Endothelial cell of umbilical vein (primary cell): Measurements from ENCODE around the gene POLA1. TPM values are rescaled to one million over a fixed set of nuclear protein-coding genes. Genes with fewer than 3 reads are reported as not detected.

Experiments used
- BruUV-seq: library from RNA; stranded (reverse); fragments of 400-500 nt; replicated peaks from 2 replicates; lab custom pipeline; 2021; lab: Mats Ljungman, UMichigan
- CTCF ChIA-PET: fragments of 300-600, 350-600 bp; sonication (Branson Sonifier 250); formaldehyde crosslinking; loops from one replicate; lab custom pipeline; 2021; ENCODE audit warnings: antibody characterized with exemption, inconsistent platforms; lab: Charles Lee
- POLR2A ChIA-PET: fragments of 300-600, 350-600 bp; sonication (Branson Sonifier 250); formaldehyde crosslinking; loops from one replicate; lab custom pipeline; 2021; ENCODE audit warnings: antibody characterized with exemption, inconsistent platforms; lab: Charles Lee
- DNase-seq: peaks from one replicate; pipeline ENCODE4 v3.0.0-alpha.2; 2011; ENCODE audit warnings: low read depth, low spot score
- FAIRE-seq: peaks from 2 replicates; lab custom pipeline; 2011; peaks lifted over from hg19 to GRCh38; lab: Jason Lieb, UNC
- H2AFZ ChIP-seq: 2 replicates; pipeline ENCODE4 v1.6.0; 2012; ENCODE audit warnings: low read depth, low read length, control low read depth, inconsistent platforms
- H3K27ac ChIP-seq: 2 replicates; pipeline ENCODE4 v1.5.1; 2011; ENCODE audit warnings: low read depth, mild to moderate bottlenecking, control low read depth, low read length, moderate library complexity; ENCODE audit not compliant: insufficient read depth
- H3K27me3 ChIP-seq, 2 experiments: 2 replicates each; pipeline versions ENCODE4 v1.6.0 to v1.6.1; 2011; ENCODE audit warnings: low read length in 2 of 2, mixed read lengths in 1 of 2; ENCODE audit not compliant: control insufficient read depth in 2 of 2, insufficient read depth in 2 of 2
- H3K36me3 ChIP-seq, 2 experiments: 2 replicates in 1 of 2; 3 replicates in 1 of 2; pipeline ENCODE4 v1.5.1; 2011; ENCODE audit warnings: low read length in 2 of 2, mild to moderate bottlenecking in 1 of 2, moderate library complexity in 1 of 2; ENCODE audit not compliant: control insufficient read depth in 2 of 2, insufficient read depth in 2 of 2; ENCODE audit errors: extremely low read depth in 1 of 2
- H3K4me1 ChIP-seq: 3 replicates; pipeline ENCODE4 v1.5.1; 2011; ENCODE audit warnings: mild to moderate bottlenecking, low read length; ENCODE audit not compliant: control insufficient read depth, insufficient read depth; ENCODE audit errors: extremely low read depth
- H3K4me2 ChIP-seq: 2 replicates; pipeline ENCODE4 v1.6.1; 2011; ENCODE audit warnings: low read length, control low read depth, mixed read lengths; ENCODE audit not compliant: insufficient read depth
- H3K4me3 ChIP-seq, 3 experiments: fragments of 200-600 bp in 1 of 3; sonication (generic), shearing (Covaris generic) in 1 of 3; replicated peaks in 1 of 3; 2 replicates each; pipeline ENCODE4 v1.5.1; 2011 to 2016; ENCODE audit warnings: control low read depth in 3 of 3, low read length in 3 of 3, mild to moderate bottlenecking in 2 of 3, inconsistent platforms in 1 of 3, low read depth in 1 of 3, moderate library complexity in 1 of 3; ENCODE audit not compliant: insufficient read depth in 1 of 3
- H3K79me2 ChIP-seq: 2 replicates; pipeline ENCODE4 v1.6.0; 2012; ENCODE audit warnings: low read length, inconsistent platforms; ENCODE audit not compliant: control insufficient read depth, insufficient read depth
- H3K9ac ChIP-seq: replicated peaks from 2 replicates; pipeline ENCODE3; 2011; ENCODE audit warnings: low read length, control low read depth; ENCODE audit not compliant: insufficient read depth; ENCODE audit errors: extremely low read depth
- H3K9me1 ChIP-seq: replicated peaks from 3 replicates; pipeline ENCODE4 v1.6.0; 2011; ENCODE audit warnings: mild to moderate bottlenecking, low read length; ENCODE audit not compliant: control insufficient read depth, insufficient read depth; ENCODE audit errors: extremely low read depth
- H3K9me3 ChIP-seq: replicated peaks from 2 replicates; pipeline ENCODE4 v1.5.1; 2012; ENCODE audit warnings: low read length, inconsistent platforms; ENCODE audit not compliant: control insufficient read depth, insufficient read depth
- H4K20me1 ChIP-seq: replicated peaks from 2 replicates; pipeline ENCODE3; 2011; ENCODE audit warnings: mild to moderate bottlenecking, low read length; ENCODE audit not compliant: control insufficient read depth, insufficient read depth; ENCODE audit errors: extremely low read depth
- EZH2 ChIP-seq: IDR thresholded peaks from 2 replicates; pipeline ENCODE4 v1.6.1; 2012; ENCODE audit warnings: borderline replicate concordance, low read depth, mild to moderate bottlenecking, moderate library complexity, low read length, inconsistent platforms; ENCODE audit not compliant: severe bottlenecking
- FOS ChIP-seq: IDR thresholded peaks from 2 replicates; pipeline ENCODE4 v1.6.1; 2011; ENCODE audit warnings: mild to moderate bottlenecking, low read length, moderate library complexity, borderline replicate concordance; ENCODE audit not compliant: insufficient read depth
- GATA2 ChIP-seq: IDR thresholded peaks from 2 replicates; pipeline ENCODE4 v1.7.0; 2011; ENCODE audit warnings: low read depth, mild to moderate bottlenecking, moderate library complexity, mixed read lengths, low read length; ENCODE audit not compliant: insufficient read length, insufficient read depth
- JUN ChIP-seq: IDR thresholded peaks from 2 replicates; pipeline ENCODE4 v1.6.1; 2011; ENCODE audit warnings: borderline replicate concordance, low read depth; ENCODE audit not compliant: insufficient read length, insufficient read depth
- MYC ChIP-seq: IDR thresholded peaks from one replicate; pipeline ENCODE4 v1.6.1; 2011; ENCODE audit warnings: mild to moderate bottlenecking, low read depth, low read length
- POLR2A ChIP-seq: IDR thresholded peaks from 2 replicates; pipeline ENCODE4 v1.6.1; 2012; ENCODE audit warnings: low read depth, mild to moderate bottlenecking, control low read depth, low read length
- POLR2AphosphoS5 ChIP-seq: IDR thresholded peaks from 2 replicates; pipeline ENCODE4 v1.6.1; 2012; ENCODE audit warnings: low read depth, mild to moderate bottlenecking, control low read depth, low read length, moderate library complexity; ENCODE audit not compliant: insufficient read depth
- dilution Hi-C: fragments of 300-500 bp; cut with MboI; formaldehyde crosslinking; loops from one replicate; pipeline ENCODE4 v1.15.0; 2019; ENCODE audit warnings: low sequenced_read_pairs; ENCODE audit not compliant: extremely low pct_ligation_motif_present
- intact Hi-C: fragments of 100-400 bp; cut with micrococcal nuclease; formaldehyde crosslinking; loops from one replicate; pipeline ENCODE4 v1.10.0; 2022
- polyA plus RNA-seq, 4 experiments: library from polyadenylated mRNA; depleted of rRNA in 3 of 4; stranded (reverse) in 3 of 4; unstranded in 1 of 4; fragments of >200 nt; gene quantifications; 2 replicates each; pipeline versions ENCODE4 v1.2.1 to v1.2.3, GENCODE V29; 2011 to 2012; ENCODE audit warnings: missing spikeins in 1 of 4
- total RNA-seq: library from RNA; stranded (reverse); gene quantifications from 2 replicates; pipeline ENCODE4 v1.2.3, GENCODE V29; 2021
- TF ChIP-seq, protein P1 (sequence below), 2 donors: IDR thresholded peaks; 1 replicate in 1 of 2; 2 replicates in 1 of 2; pipeline ENCODE4 v1.5.1; 2011; ENCODE audit warnings: low read length in 2 of 2, mild to moderate bottlenecking in 2 of 2, moderate library complexity in 2 of 2, control low read depth in 1 of 2, inconsistent platforms in 1 of 2, low read depth in 1 of 2; ENCODE audit not compliant: insufficient read depth in 1 of 2; ENCODE audit errors: extremely low read depth in 1 of 2
- TF ChIP-seq, protein P2 (sequence below): IDR thresholded peaks from 2 replicates; pipeline ENCODE4 v1.6.1; 2011; ENCODE audit not compliant: insufficient read depth, insufficient read length

POLA1 gene
- total and polyA plus RNA-seq, 2 donors (not counting 3 experiments of a cell fraction or from before 2014, with no cell fraction given): 1.8 to 18.6 TPM

DNA sequence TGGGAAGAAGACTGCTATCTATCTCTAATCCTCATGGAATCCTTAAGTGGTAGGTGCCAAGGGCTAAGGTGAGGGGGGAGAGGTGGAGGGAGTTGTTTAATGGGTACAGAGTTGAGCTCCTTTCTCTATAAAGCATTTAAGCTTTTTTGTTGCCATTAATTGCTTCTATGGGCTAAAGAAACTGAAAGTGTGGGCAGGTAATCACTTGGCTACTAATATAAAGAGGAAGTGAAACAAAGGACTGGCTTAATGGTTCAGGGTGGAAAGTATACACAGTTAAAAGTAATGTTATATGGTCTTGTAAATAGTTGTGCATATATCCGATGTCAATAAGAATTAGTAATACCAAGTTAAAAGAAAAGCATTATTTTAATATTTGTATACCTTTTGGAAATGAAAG is 83.9 kb downstream of the POLA1 start:
- DNase-seq (no peak), FAIRE-seq (no peak)
- no peak overlapping the region for H3K9ac ChIP-seq
- H3K27ac ChIP-seq: no peak overlapping the region
- intact Hi-C loops: no loop called here
- CTCF ChIA-PET: no interaction called here
- POLR2A ChIA-PET: no interaction called here
- H2AFZ ChIP-seq: no peak overlapping the region
- no peaks in the 10 kb centered on the region for H3K79me2 ChIP-seq
- no peak overlapping the region for H3K4me3 ChIP-seq
- TF ChIP-seq EZH2 (no peak), POLR2A (no peak), POLR2AphosphoS5 (no peak), MYC (no peak), GATA2 (no peak), JUN (no peak), FOS (no peak)
- TF ChIP-seq, protein P1, sequence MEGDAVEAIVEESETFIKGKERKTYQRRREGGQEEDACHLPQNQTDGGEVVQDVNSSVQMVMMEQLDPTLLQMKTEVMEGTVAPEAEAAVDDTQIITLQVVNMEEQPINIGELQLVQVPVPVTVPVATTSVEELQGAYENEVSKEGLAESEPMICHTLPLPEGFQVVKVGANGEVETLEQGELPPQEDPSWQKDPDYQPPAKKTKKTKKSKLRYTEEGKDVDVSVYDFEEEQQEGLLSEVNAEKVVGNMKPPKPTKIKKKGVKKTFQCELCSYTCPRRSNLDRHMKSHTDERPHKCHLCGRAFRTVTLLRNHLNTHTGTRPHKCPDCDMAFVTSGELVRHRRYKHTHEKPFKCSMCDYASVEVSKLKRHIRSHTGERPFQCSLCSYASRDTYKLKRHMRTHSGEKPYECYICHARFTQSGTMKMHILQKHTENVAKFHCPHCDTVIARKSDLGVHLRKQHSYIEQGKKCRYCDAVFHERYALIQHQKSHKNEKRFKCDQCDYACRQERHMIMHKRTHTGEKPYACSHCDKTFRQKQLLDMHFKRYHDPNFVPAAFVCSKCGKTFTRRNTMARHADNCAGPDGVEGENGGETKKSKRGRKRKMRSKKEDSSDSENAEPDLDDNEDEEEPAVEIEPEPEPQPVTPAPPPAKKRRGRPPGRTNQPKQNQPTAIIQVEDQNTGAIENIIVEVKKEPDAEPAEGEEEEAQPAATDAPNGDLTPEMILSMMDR (IDR thresholded peaks at IDR 0.05; ENCODE audit: extremely low read depth in 1 of 2, insufficient read depth in 1 of 2, low read depth in 1 of 2, low read length in 2 of 2): no peak
- TF ChIP-seq, protein P2, sequence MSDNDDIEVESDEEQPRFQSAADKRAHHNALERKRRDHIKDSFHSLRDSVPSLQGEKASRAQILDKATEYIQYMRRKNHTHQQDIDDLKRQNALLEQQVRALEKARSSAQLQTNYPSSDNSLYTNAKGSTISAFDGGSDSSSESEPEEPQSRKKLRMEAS: no peak
- H3K27me3 ChIP-seq: no peaks in the 10 kb centered on the region
- no TSS peak for BruUV-seq
- H3K9me1 ChIP-seq: no peaks in the 10 kb centered on the region
- H3K4me1 ChIP-seq: no peaks in the 10 kb centered on the region
- H4K20me1 ChIP-seq: no peaks in the 10 kb centered on the region
- H3K9me3 ChIP-seq: no peaks in the 10 kb centered on the region
- dilution Hi-C loops: no loop called here
- no peaks in the 10 kb centered on the region for H3K36me3 ChIP-seq
- no peak overlapping the region for H3K4me2 ChIP-seq
